Heart left ventricle (tissue), 13 donors: ENCODE data around the gene THPO.

Source experiments
- CTCF ChIP-seq, 12 donors: fragments of 200-600 bp; sonication (generic) in 4 of 12; IDR thresholded peaks; one replicate each; pipeline versions ENCODE4 v1.5.0 to v1.8.0; 2018 to 2022; ENCODE audit warnings: antibody characterized with exemption in 12 of 12, mild to moderate bottlenecking in 5 of 12
- POLR2A ChIP-seq, 2 donors: fragments of 450-650 bp; IDR thresholded peaks; one replicate each; pipeline ENCODE4 v1.6.1; 2017; ENCODE audit warnings: antibody characterized with exemption in 2 of 2, mild to moderate bottlenecking in 2 of 2, moderate library complexity in 2 of 2
- donor health status: ischemic (EF 13 %, LVEDD 7.1; RV severe dilation, severe dysfunction).
- donor health status: DM: no; HTN: yes; CAD: no.
- donor health status: DM: no; HTN: no; CAD: no.
- donor health status: ischemic (EF 25% LVEDD 6.9; RV normal size, moderate dysfunction).
- donor health status: ischemic (EF 25% LVEDD 5.7; RV mildly dilated, moderate dysfunction).
- donor health status: ischemic (EF 35%, LVEDD 5.7; RV mildly dilated, moderate dysfunction).
- donor health status: nonischemic (EF 11% LVEDD 7.7; RV severe dilation, severe dysfunction).
- donor health status: DM: yes; HTN: yes; CAD: no.
- donor health status: PGD.
- donor health status: ischemic (EF 29% LVEDD 5.4; RV normal size, mild dysfunction).
- donor health status: nonischemic (EF 23%, LVEDD 6.1; RV moderate dilation, normal function).

GRCh38 chr3:184336547-184337398, 41.2 kb downstream of the THPO start:
- no peak for TF ChIP-seq CTCF (IDR thresholded peaks at IDR 0.05)
- no peak for TF ChIP-seq POLR2A (IDR thresholded peaks at IDR 0.05)
